Measurements from ENCODE around the gene ZNF331.

DNA sequence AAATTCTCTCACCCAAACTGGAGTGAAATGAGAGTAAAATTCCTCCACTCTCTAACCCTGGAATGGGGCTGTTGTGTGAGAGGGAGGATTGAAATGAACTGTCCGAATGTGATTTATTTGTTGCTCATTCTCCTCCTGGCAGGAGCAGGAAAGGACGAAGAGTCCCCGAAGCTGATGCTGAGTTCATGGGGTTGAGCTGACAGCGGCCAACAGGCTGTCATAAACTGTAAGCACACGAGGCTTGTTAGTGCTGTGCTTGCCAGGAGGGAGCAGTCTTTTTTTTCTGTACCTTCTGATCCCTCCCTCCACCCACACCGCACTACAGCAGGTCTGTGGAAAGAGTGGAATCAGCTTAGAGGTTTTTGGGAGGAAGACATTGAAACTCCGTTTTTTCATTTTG lies 33.1 kb upstream of the ZNF331 start:
- TF ChIP-seq, protein P1, sequence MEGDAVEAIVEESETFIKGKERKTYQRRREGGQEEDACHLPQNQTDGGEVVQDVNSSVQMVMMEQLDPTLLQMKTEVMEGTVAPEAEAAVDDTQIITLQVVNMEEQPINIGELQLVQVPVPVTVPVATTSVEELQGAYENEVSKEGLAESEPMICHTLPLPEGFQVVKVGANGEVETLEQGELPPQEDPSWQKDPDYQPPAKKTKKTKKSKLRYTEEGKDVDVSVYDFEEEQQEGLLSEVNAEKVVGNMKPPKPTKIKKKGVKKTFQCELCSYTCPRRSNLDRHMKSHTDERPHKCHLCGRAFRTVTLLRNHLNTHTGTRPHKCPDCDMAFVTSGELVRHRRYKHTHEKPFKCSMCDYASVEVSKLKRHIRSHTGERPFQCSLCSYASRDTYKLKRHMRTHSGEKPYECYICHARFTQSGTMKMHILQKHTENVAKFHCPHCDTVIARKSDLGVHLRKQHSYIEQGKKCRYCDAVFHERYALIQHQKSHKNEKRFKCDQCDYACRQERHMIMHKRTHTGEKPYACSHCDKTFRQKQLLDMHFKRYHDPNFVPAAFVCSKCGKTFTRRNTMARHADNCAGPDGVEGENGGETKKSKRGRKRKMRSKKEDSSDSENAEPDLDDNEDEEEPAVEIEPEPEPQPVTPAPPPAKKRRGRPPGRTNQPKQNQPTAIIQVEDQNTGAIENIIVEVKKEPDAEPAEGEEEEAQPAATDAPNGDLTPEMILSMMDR (IDR thresholded peaks at IDR 0.05), result no peak
- TF ChIP-seq EP300 (IDR thresholded peaks at IDR 0.05), result peak in 3 of 4 donors; percentile 33 to 88 (median 66)
- TF ChIP-seq POLR2A (IDR thresholded peaks at IDR 0.05), result no peak
- TF ChIP-seq POLR2AphosphoS5 (IDR thresholded peaks at IDR 0.05), result peak; percentile 46 to 81 (median 68)

Measured in sigmoid colon (tissue), 4 donors.